NCI-H1105 (cell line): Measurements from ENCODE around the gene STX10.
"Not testable (repeated sequence)": the region's sequence is repeated elsewhere in the genome, so short reads cannot be mapped to it uniquely, and the experiment has no call there.

Experiments
- DNase-seq: peaks from one replicate; lab custom pipeline; 2025; lab: John Stamatoyannopoulos, UW

STX10 gene

DNA sequence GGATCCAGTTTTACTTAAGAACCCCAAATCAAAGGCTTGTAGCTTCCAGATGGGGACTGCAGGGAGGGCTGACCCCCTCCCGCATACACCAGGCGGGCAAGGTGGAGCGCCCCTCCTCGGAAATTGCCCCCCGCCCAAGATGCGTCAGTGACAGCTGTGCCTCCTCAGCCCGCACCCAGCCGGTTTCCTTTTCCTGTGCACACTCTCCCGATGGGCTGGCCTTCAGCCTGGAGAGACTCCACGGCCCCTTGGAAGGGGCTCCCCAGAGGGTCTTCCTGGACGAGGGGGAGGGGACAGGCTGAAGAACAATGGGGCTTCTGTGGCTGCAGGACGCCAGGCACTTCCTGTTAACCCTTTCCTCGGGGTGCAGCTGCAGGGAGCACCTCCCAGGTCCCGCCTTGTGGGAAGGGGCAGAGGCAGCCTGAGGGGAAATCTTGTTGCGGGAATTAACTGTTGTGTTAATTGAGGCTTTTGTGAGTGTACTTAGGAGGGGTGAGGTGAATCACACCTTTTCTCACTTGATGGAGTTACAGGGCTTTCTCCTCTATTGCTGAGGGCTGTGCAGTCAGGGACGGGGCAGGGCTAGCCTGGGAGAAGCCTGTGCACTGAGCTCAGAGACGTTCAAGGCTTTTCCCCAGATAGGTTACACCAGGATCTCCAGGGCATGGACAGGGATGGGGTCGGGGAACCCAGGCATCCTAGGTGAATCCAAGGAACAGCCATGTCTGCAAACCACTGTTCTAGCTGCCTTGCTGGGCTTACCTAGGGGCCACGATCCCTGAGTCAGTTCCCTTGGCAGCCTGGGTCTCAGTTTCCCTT lies 14.4 kb upstream of the STX10 start:
- DNase-seq: no peak

GRCh38 chr19:13163609-13164342 lies 13.6 kb upstream of the STX10 start:
- DNase-seq: no peak

DNA sequence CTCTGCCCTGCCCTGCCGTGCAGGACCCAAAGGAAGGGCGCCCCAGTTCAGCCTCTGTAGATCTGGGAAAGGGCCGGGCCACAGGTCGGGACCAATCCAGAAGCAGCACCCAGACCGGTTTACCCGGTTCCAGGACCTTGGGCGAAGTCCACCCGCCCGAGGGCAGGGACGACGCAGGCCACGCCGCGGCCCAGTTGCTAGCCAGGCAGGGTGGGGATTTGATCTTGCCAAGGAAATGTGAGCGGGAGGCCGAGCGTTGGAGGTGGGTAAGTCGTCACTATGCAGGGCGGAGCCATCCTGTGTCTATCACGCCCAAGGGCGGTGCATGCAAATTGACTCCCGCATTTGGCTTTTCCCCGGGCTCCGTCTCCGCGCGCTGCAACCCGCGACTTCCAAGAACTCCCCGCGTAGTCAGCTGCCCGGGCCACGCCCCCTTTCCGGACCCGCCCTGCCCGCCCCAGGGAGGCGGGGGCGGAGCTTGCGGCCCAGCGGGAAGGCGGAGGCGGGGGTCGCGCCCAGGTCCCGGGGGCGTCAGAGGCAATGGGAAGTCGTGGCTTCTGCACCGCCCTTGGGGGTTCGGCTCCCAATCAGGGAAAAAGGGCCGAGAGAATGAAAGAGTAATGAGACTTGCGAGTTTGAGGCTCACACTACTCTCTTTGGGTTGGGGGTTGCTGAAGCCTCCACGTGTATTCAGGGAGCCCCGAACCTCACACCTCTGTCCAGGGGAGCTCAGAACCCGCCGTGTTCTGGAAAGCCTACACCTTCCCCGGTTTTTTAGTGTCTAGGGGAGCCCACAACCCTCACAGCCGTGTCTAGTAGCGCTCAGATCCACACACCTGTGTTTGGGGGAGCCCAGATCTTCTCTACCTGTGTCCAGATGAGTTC lies 12.8 kb upstream of the STX10 start:
- DNase-seq: peak; percentile 90

DNA sequence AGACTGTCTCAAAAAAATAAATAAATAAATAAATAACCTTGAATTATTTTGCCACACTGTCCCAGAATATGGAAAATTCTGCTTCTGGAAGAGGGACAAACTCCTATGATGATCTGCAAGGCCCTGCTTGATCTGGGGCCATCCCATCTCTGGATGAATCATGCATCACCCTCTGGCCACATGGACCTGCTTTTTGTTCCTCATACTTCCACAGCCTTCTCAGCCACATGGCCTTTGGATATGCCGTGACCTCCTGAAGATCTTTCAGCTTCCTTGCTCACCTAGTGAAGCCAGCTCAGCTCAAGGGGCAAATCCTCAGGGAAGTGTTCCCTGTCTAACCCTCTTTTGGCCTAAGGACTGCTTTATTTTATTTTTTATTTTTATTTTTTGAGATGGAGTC lies 10.4 kb upstream of the STX10 start:
- DNase-seq: no peak

- DNase-seq: no peak
These were observed 9.5 kb upstream of the STX10 start for GRCh38 chr19:13159713-13160112.

DNA sequence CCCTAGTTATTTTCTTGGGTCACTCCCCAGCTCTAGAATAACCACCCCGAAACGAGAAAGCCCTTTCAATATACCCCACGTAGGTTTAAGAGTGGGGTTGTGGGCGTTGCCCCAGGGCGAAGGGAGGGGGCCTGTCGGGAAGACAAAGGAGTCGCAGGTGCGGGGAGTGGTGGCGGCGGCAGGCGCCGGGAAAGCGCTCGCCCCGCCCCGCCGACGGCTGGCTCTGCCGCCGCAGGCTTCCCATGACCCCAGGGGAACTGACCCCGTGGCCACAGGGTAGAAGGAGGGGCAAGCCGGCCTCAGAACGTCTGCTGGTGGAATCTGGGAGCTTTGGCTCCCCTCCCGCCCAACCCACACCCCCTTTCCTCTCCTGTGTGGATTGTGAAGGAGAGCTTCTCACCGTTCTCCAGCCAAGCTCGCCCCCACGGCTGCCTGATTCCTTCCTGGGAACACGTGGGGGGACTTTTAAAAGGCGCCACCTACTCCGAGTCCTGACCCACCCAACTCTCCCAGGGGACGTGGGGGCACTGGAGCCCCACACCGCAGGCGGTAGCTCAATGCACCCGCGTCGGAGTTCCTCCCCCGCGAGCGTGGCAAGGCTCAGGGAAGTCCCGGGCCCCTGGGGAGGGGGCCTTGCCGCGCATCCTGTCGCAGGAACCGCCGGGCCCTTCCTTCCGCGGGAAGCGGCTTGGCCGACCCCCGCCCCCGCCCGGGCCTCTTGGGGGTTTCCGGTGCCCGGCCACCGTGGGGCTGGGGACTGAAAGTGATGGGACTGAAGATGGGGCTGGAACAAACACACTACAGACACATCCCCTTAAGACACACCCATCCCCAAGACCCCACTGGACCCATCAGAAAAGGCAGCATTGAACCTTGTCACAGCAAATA lies 5.5 kb upstream of the STX10 start:
- DNase-seq: no peak

DNA sequence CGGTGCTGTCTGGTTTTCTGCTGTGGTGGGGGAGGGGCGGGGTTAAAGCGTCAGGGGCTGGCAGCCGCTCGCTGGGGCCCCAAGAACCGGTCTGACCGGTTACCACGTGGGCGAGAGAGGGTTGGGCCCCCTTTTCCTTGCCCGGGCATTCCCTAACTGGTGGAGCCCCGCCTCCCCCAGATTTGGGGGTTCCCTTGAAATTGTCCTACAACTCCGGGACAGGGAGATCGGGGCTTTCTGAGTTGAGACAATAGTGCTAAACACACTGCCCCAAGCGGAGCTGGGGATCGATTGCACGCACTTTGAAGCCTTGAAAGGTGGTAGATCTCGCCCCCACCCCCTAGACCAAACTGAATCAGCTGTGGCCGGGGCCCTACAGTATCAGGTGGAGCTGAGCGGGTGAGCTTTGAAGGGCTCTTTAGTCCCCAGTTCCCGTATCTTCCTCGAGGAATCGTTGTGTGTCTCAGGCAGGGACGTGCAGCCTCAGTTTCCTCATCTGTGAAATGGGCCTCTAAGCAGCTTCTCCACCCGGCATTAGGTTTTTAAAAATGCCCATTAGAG lies 4.8 kb upstream of the STX10 start:
- peak; percentile 85 for DNase-seq

GRCh38 chr19:13154241-13154778 lies 4.1 kb upstream of the STX10 start:
- no peak for DNase-seq

GRCh38 chr19:13153569-13154240 lies 3.5 kb upstream of the STX10 start:
- DNase-seq: no peak

DNA sequence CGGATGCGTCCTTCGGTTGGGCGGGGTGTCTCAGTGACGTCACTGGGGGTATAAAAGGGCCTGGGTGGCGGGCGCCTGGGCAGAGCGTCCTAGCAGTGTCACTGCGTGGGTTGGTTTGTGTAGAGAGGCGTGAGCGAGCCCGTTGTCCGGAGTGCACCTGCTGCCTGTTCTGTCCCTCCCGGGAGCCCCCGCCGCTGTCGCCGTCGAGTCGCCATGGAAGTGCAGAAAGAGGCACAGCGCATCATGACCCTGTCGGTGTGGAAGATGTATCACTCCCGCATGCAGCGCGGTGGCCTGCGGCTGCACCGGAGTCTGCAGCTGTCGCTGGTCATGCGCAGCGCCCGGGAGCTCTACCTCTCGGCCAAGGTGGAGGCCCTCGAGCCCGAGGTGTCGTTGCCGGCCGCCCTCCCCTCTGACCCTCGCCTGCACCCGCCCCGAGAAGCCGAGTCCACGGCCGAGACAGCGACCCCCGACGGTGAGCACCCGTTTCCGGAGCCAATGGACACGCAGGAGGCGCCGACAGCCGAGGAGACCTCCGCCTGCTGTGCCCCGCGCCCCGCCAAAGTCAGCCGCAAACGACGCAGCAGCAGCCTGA lies 2.9 kb upstream of the STX10 start:
- peak; percentile 95 for DNase-seq

DNA sequence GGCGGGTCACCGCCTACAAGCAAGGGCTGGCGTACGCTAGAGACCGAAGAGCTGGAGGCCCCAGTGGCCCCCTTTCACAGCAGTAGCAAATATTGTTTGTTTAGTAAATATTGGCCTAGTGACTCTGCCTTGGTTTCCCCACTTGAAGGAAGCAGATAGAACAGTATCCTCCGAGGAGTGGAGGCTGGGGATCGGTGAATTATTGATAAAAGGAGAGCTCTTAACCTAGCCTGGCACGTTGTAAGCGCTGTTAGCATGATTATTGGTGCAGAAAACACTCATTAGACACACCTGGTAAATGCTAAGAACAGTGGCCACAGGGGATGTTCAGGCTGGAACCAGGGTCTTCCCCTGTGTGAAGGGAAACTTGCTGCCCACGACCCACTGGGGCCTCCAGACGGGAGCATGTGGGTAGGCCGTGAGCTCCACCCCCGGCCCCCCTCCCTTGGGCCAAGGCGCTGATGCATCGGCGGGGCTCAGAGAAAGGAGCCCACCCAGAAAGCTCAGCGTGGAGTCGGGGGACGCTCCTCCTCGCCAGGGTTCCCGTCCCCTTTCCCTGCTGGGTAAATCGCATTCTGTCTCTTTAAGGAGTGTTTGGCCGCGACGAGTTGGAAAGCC lies 2.3 kb upstream of the STX10 start:
- no peak for DNase-seq

DNA sequence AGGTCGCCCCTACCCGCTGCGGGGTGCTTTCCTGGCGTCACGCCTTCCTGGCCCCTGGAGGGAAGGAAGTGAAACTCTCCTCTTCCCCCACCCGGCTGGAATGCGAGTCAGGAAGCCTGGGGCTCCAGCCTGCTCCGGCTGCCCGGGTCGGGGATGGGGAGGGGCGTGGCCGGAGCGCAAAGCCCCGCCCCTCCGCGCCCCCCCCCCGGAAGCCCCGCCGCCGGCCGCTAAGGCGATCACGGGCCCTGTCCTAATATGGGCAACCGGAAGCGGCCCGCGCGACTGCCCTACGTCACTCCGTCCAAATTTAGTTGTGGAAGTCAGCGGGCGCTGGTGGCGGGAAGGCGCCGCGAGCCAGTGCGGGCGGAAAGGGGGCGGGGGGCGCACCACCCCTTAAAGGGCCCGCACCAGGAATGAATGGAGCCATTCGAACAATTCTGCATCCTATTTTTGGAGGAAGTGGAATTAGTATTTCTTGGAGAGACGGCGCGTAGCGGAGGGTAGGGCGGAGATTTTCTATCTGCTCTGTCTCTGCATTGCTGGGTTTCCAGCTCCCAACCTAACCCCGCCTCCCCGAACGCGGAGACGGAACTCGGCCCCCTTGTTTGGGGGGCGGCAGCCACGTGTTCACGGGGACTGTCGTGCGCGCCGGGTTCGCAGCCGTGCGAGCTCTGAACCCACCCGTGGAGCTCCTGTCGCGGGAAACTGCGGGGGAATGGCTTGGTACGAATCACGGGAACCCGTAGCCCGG lies 1.6 kb upstream of the STX10 start:
- peak; percentile 95 for DNase-seq

DNA sequence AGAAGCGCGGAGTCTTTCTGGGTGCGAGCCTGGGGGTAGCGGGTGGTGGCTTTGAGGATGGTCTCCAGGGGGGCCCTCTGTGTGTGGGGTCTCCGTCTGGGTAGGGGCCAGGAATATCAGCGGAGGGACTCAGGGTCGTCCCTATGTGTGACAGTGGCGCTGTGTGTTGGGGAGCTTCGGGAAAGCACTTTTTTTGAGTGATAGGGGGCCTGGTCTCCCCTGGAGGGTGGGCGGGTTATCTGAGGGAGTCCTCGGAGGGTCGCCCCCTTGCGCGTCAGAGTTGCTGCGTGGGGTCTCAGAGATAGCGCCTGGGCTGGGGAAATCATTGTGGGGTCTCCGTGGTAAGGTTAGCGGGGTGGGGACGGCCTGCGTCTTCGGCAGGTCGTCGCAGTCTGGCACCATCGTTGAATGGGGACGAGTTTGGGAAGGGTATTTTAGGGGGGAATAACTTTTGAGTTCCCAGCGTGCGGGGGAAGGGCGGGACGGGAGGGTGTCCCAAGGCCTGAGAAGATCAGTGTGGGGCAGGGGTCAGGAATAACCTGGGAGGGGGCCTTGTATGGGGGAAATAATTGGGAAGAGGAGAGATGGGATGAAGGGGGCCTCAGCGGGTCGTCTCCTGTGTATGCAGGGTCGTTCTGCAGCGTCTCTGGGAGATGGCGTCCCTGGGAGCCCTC lies 893 bp upstream of the STX10 start:
- DNase-seq: no peak

- DNase-seq: peak; percentile 48
These were observed 468 bp downstream of the STX10 start for GRCh38 chr19:13149628-13150186.

DNA sequence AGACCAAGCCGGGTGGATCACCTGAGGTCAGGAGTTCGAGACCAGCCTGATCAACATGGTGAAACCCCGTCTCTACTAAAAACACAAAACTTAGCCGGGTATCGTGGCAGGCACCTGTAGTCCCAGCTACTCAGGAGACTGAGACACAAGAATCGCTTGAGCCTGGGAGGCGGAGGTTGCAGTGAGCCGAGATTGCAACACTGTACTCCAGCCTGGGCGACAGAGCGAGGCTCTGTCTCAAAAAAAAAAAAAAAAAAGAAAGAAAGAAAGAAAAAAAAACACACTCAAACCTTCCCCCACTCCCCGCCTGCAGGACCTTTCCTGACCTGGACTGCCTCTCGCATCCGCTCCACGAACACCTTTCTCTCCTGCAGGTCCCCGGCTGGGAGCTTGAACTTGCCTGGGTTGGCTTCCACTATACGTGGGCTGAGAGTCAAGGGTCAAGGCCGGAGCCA lies 975 bp downstream of the STX10 start:
- not testable (repeated sequence) for DNase-seq

- DNase-seq: no peak
These were observed 3.2 kb downstream of the STX10 start for GRCh38 chr19:13146763-13147563.
